KMS-11 (cell line): ENCODE results near the gene CCL2.

Source experiments
- H2AFZ ChIP-seq: fragments of 200-600 bp; sonication (generic); 2 replicates; pipeline ENCODE4 v1.6.1; 2016; ENCODE audit warnings: antibody characterized with exemption, mixed run types, low read depth
- H3K27ac ChIP-seq: fragments of 200-600 bp; sonication (generic); 2 replicates; pipeline ENCODE4 v1.6.1; 2016; ENCODE audit warnings: mild to moderate bottlenecking, mixed run types
- H3K27me3 ChIP-seq: fragments of 200-600 bp; sonication (generic); 2 replicates; pipeline ENCODE4 v1.6.1; 2017; ENCODE audit warnings: mild to moderate bottlenecking, low read depth, mixed run types, moderate library complexity; ENCODE audit not compliant: insufficient read depth
- H3K36me3 ChIP-seq: fragments of 200-600 bp; sonication (generic); 2 replicates; pipeline ENCODE4 v1.6.1; 2017; ENCODE audit warnings: mild to moderate bottlenecking, mixed run types; ENCODE audit not compliant: insufficient read depth
- H3K4me1 ChIP-seq: fragments of 200-600 bp; sonication (generic); 2 replicates; pipeline ENCODE4 v1.6.1; 2016; ENCODE audit warnings: mild to moderate bottlenecking, low read depth, mixed run types; ENCODE audit not compliant: poor library complexity, severe bottlenecking
- H3K4me2 ChIP-seq: fragments of 200-600 bp; sonication (generic); 2 replicates; pipeline ENCODE4 v1.7.0; 2016; ENCODE audit warnings: mild to moderate bottlenecking, mixed run types
- H3K4me3 ChIP-seq: fragments of 200-600 bp; sonication (generic); IDR thresholded peaks from 2 replicates; pipeline ENCODE4 v1.6.1; 2017; ENCODE audit warnings: low read depth, low read length, mixed read lengths; ENCODE audit not compliant: insufficient read depth
- H3K79me2 ChIP-seq: fragments of 200-600 bp; sonication (generic); 2 replicates; pipeline ENCODE4 v1.6.1; 2016; ENCODE audit warnings: low read depth, mixed run types; ENCODE audit not compliant: insufficient read depth
- H3K9ac ChIP-seq: fragments of 200-600 bp; sonication (generic); 2 replicates; pipeline ENCODE4 v1.6.1; 2016; ENCODE audit warnings: mild to moderate bottlenecking, mixed run types
- H4K20me1 ChIP-seq: fragments of 200-600 bp; sonication (generic); 2 replicates; pipeline ENCODE4 v1.6.1; 2016; ENCODE audit warnings: mild to moderate bottlenecking, mixed run types; ENCODE audit not compliant: insufficient read depth
- CTCF ChIP-seq: fragments of 200-600 bp; sonication (generic); conservative IDR thresholded peaks from 2 replicates; pipeline ENCODE4 v1.6.1; 2017; ENCODE audit warnings: low read depth, mild to moderate bottlenecking, antibody characterized with exemption, low read length, moderate library complexity, mixed read lengths

CCL2 gene

GRCh38 chr17:34305061-34305460, 50.0 kb downstream of the CCL2 start:
- peaks cover 56% of the 10 kb centered on the region for H3K4me1 ChIP-seq
- no peak for TF ChIP-seq CTCF
- no peak overlapping the region for H3K4me3 ChIP-seq
- H3K79me2 ChIP-seq, result no peaks in the 10 kb centered on the region
- H4K20me1 ChIP-seq, result no peaks in the 10 kb centered on the region
- H3K9ac ChIP-seq, result no peak overlapping the region
- H3K36me3 ChIP-seq, result no peaks in the 10 kb centered on the region
- no peak overlapping the region for H3K4me2 ChIP-seq
- no peak overlapping the region for H3K27ac ChIP-seq
- H2AFZ ChIP-seq, result no peak overlapping the region
- H3K27me3 ChIP-seq, result no peaks in the 10 kb centered on the region

- no peak for TF ChIP-seq CTCF
- H2AFZ ChIP-seq, result no peak overlapping the region
- peaks cover 51% of the 10 kb centered on the region for H3K4me1 ChIP-seq
- no peak overlapping the region for H3K27ac ChIP-seq
- H4K20me1 ChIP-seq, result no peaks in the 10 kb centered on the region
- no peaks in the 10 kb centered on the region for H3K36me3 ChIP-seq
- no peaks in the 10 kb centered on the region for H3K27me3 ChIP-seq
- no peaks in the 10 kb centered on the region for H3K79me2 ChIP-seq
- no peak overlapping the region for H3K9ac ChIP-seq
- no peak overlapping the region for H3K4me3 ChIP-seq
- H3K4me2 ChIP-seq, result no peak overlapping the region
Measured at GRCh38 chr17:34305606-34306005, 50.5 kb downstream of the CCL2 start.

- no peaks in the 10 kb centered on the region for H4K20me1 ChIP-seq
- H3K36me3 ChIP-seq, result no peaks in the 10 kb centered on the region
- peaks cover 42% of the 10 kb centered on the region for H3K4me1 ChIP-seq
- no peak overlapping the region for H3K9ac ChIP-seq
- H3K27ac ChIP-seq, result no peak overlapping the region
- no peaks in the 10 kb centered on the region for H3K27me3 ChIP-seq
- H3K79me2 ChIP-seq, result no peaks in the 10 kb centered on the region
- H2AFZ ChIP-seq, result no peak overlapping the region
- no peak overlapping the region; the same call in 1 of the 2 replicates for H3K4me2 ChIP-seq
- no peak overlapping the region for H3K4me3 ChIP-seq
- TF ChIP-seq CTCF, result no peak
Measured at GRCh38 chr17:34306466-34306865, 51.4 kb downstream of the CCL2 start.
